Bronchial epithelial cell (primary cell): ENCODE data around the gene SLC35G3. TPM values are rescaled to one million over a fixed set of nuclear protein-coding genes. Genes with fewer than 3 reads are reported as not detected.
"Not testable (repeated sequence)": the region's sequence is repeated elsewhere in the genome, so short reads cannot be mapped to it uniquely, and the experiment has no call there.

Experiments
- DNase-seq: peaks from one replicate; pipeline ENCODE4 v3.0.0-alpha.2; 2010; ENCODE audit warnings: low read depth
- FAIRE-seq: peaks from 2 replicates; lab custom pipeline; 2011; peaks lifted over from hg19 to GRCh38; lab: Jason Lieb, UNC
- H3K27me3 ChIP-seq: 2 replicates; pipeline ENCODE4 v1.5.1; 2011; ENCODE audit warnings: low read length; ENCODE audit not compliant: control insufficient read depth, insufficient read depth
- H3K36me3 ChIP-seq: 2 replicates; pipeline ENCODE4 v1.5.1; 2011; ENCODE audit warnings: low read length; ENCODE audit not compliant: control insufficient read depth, insufficient read depth
- H3K4me3 ChIP-seq: 2 replicates; pipeline ENCODE4 v1.5.1; 2011; ENCODE audit warnings: mild to moderate bottlenecking, low read depth, low read length, control low read depth
- total RNA-seq: library from RNA; depleted of rRNA; stranded (reverse); fragments of >200 nt; gene quantifications from 2 replicates; pipeline ENCODE4 v1.2.1, GENCODE V29; 2014
- TF ChIP-seq, protein P1 (sequence below): IDR thresholded peaks from 2 replicates; pipeline ENCODE4 v1.5.1; 2011; ENCODE audit warnings: mild to moderate bottlenecking, moderate library complexity, low read length, control low read depth, inconsistent platforms; ENCODE audit not compliant: insufficient read depth, severe bottlenecking

The SLC35G3 gene
- total RNA-seq, 1 donor from 2014 or later: not detected

DNA sequence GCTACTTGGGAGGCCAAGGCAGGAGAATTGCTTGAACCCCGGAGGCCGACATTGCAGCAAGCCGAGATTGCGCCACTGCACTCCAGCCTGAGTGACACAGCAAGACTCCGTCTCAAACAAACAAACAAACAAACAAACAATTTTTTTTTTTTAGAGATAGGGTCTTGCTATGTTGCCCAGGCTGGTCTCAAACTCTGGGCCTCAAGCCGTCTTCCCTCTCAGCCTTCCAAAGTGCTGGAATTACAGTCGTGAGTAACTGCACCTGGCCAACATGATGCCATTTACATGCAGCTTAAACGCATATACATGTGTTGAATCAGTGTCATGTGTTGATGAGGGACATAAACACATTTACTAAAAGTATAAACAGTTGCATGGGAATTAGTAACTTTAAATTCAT, 46.7 kb upstream of the SLC35G3 start:
- Histone ChIP-seq H3K27me3 (no peaks in the 10 kb centered on the region), H3K4me3 (no peak overlapping the region), H3K36me3 (no peaks in the 10 kb centered on the region)
- DNase-seq (no peak), FAIRE-seq (no peak)
- TF ChIP-seq, protein P1, sequence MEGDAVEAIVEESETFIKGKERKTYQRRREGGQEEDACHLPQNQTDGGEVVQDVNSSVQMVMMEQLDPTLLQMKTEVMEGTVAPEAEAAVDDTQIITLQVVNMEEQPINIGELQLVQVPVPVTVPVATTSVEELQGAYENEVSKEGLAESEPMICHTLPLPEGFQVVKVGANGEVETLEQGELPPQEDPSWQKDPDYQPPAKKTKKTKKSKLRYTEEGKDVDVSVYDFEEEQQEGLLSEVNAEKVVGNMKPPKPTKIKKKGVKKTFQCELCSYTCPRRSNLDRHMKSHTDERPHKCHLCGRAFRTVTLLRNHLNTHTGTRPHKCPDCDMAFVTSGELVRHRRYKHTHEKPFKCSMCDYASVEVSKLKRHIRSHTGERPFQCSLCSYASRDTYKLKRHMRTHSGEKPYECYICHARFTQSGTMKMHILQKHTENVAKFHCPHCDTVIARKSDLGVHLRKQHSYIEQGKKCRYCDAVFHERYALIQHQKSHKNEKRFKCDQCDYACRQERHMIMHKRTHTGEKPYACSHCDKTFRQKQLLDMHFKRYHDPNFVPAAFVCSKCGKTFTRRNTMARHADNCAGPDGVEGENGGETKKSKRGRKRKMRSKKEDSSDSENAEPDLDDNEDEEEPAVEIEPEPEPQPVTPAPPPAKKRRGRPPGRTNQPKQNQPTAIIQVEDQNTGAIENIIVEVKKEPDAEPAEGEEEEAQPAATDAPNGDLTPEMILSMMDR: no peak

DNA sequence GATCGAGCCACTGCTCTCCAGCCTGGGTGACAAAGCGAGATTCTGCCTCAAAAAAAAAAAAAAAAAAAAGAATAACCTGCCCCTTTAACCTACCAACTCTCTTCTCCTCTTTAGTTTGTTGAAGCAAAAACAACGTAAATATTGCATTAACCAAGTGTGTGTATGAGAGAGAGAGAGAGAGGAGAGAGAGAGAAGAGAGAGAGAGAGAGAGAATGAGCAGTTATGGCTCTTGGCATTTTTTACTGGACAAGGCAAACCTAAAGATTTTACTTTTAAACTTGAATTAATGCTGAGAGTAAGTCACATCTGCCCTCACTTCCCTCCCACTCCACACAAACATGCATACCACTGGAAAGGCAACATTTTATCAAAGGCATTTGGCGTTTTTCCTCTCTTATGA, 45.6 kb upstream of the SLC35G3 start:
- no peak for FAIRE-seq
- TF ChIP-seq, protein P1: no peak
- no peaks in the 10 kb centered on the region for H3K36me3 ChIP-seq

DNA sequence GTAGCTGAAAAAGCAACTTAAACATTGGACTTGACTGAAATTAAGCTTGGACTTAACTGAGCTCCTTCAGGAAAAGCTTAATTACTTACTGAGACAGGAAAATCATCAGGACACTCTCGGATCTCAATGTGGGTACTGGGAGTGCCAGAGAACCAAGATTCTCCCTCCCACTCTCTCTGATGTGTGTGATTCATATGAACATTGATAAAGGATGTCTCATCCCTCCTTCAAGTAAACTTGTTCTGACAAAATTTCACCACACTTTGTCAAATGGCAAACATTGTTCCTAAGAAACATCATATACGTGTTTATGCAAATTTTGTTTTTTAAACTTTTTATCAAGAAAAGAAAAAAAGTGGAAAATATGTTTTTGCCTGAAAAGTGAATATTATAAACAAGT, 44.6 kb upstream of the SLC35G3 start:
- no peak overlapping the region for H3K4me3 ChIP-seq
- no peak for FAIRE-seq
- TF ChIP-seq, protein P1: no peak
- H3K27me3 ChIP-seq: no peaks in the 10 kb centered on the region
- H3K36me3 ChIP-seq: no peaks in the 10 kb centered on the region
- peak; percentile 97 for DNase-seq

More for the DNA sequence above, 45.6 kb upstream of the SLC35G3 start:
- Histone ChIP-seq H3K27me3 (no peaks in the 10 kb centered on the region), H3K4me3 (no peak overlapping the region)
- no peak for DNase-seq

DNA sequence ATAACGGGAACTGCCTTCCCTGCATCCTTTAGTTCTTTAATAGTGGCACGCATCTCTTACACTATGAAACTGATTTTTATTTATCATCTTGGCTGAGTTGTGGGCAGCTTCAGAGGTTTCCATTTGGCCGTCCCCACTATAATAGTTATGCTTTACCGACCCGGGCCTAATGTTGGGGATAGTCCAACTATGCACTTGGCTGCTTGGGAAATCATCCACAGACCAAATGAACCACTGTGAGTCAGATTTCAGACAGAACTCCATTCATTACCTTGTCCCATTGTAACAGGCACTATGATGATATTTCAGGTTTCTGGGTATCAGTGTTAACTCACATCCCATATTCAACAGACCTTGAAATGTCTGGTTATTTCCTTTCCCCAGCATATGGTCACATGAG, 42.6 kb upstream of the SLC35G3 start:
- Histone ChIP-seq H3K27me3 (no peaks in the 10 kb centered on the region), H3K4me3 (no peak overlapping the region), H3K36me3 (no peaks in the 10 kb centered on the region)
- peak; percentile 16 for DNase-seq
- TF ChIP-seq, protein P1: no peak
- no peak for FAIRE-seq

DNA sequence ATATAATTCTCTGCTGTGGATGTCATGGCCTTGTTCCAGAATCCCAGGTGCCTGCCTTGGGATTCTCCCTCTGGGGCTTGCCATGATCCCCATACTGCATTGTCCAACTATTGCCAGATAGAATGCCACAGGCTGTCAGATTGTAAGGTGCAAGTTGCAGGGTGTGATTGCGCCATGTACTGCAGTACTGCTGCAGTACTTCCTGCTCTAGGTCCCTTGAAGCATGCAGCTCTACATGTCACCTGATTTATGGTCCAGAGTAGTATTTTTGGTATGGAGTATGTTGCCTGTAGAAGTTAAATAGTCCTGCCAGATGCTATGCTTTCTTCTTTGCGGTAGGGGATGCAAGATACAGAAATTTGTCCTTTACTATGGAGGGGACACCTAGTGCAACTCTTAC, 41.7 kb upstream of the SLC35G3 start:
- TF ChIP-seq, protein P1: no peak
- Histone ChIP-seq H3K27me3 (no peaks in the 10 kb centered on the region), H3K36me3 (no peaks in the 10 kb centered on the region), H3K4me3 (no peak overlapping the region)
- FAIRE-seq (no peak), DNase-seq (no peak)

DNA sequence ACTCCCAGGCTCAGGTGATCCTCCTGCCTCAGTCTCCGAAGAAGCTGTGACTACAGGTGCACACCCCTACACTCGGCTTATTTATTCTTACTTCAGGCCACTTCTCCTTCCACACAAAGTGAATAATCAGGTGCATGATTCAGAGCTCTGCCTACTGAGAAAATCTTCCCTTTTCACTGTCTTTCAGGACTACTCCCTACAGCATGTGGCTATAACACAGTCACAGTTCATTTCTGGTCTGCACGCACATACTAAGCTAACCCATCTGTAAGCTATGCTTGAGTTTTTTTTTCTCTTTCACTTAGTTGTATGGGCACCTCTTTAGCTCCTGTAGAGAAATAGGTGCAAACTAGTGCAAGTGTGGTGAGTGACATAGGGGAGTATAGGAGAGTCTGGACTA, 41.1 kb upstream of the SLC35G3 start:
- no peak for DNase-seq
- TF ChIP-seq, protein P1: no peak

DNA sequence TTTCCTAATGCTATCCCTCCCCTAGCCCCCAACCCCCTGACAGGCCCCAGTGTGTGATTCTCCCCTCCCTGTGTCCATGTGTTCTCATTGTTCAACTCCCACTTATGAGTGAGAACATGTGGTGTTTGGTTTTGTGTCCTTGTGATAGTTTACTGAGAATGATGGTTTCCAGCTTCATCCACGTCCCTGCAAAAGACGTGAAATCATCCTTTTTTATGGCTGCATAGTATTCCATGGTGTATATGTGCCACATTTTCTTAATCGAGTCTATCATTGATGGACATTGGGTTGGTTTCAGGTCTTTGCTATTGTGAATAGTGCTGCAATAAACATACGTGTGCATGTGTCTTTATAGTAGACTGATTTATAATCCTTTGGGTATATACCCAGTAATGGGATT, 40.1 kb upstream of the SLC35G3 start:
- not testable (repeated sequence) for H3K4me3 ChIP-seq, FAIRE-seq, DNase-seq

More for the DNA sequence above, 41.1 kb upstream of the SLC35G3 start:
- FAIRE-seq: no peak
- no peaks in the 10 kb centered on the region for H3K27me3 ChIP-seq
- H3K4me3 ChIP-seq: no peak overlapping the region
- no peaks in the 10 kb centered on the region for H3K36me3 ChIP-seq

More for the DNA sequence above, 40.1 kb upstream of the SLC35G3 start:
- H3K27me3 ChIP-seq, H3K36me3 ChIP-seq: not testable (repeated sequence)
